T1000 (cell line): Measurements from ENCODE around the gene PHOX2A.
"Not testable (repeated sequence)": the region's sequence is repeated elsewhere in the genome, so short reads cannot be mapped to it uniquely, and the experiment has no call there.

ENCODE experiments used
- DNase-seq: peaks from one replicate; lab custom pipeline; 2025; ENCODE audit warnings: mixed read lengths; lab: John Stamatoyannopoulos, UW

The PHOX2A gene

DNA sequence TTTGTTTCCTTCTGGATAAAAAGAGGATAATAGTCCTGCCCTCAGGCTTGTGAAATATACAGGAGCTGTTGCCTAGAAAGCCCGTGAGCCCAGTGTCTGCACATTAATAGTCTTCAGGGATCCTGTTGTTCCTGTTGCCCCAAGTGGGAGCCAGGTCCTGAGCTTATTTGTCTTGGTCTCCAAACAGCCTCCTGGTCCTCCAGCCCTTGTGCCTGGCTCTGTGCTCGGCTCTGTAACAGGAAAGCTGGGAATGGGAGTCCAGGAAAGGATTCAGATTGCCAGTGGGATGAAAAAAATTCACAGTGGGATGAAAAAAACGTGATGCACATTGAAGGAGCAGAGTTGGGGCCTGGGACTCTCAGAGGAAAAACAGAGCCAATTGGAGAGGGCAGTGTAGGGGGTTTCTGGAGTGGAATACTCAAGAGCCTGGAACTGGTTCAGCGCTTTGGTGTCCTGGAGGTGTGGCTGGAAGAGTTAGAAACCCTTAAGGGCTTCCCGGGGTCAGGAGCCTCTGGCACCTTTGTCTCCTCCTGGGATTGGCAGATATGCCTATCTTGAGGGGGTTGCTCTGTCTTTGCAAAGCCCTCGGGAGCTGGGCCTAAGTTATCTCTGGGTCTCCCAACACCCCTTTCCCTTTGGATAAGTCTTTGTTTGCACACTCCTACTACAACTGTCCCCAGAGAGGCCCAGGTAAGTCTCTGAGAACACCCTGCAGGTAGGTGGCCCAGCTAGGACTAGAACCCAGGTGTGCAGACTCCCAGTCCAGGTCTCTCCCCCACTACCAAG lies 21.7 kb downstream of the PHOX2A start:
- no peak for DNase-seq

DNA sequence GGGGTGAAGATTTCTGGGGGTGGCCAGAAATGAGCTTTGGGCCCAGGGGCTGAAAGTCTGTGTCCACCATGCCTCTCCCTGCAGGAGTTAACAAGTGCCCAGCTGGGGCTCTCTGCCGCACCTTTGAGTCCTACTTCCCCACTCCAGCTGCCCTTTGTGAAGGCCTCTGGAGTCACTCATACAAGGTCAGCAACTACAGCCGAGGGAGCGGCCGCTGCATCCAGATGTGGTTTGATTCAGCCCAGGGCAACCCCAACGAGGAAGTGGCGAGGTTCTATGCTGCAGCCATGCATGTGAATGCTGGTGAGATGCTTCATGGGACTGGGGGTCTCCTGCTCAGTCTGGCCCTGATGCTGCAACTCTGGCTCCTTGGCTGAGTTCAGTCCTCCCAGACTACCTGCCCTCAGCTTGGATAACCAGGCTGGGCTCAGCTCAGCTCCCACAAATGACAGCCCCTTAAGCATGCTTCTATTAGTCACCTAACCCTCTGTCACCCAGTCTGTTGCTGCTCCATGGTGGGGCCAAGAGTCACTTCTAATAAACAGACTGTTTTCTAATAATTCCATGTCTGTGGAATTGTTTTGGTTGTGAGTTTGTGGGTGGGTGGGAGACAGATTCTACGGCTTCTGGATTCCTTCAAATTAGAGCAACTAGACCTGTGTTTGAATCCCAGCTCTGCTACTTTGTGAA lies 22.4 kb downstream of the PHOX2A start:
- no peak for DNase-seq

DNA sequence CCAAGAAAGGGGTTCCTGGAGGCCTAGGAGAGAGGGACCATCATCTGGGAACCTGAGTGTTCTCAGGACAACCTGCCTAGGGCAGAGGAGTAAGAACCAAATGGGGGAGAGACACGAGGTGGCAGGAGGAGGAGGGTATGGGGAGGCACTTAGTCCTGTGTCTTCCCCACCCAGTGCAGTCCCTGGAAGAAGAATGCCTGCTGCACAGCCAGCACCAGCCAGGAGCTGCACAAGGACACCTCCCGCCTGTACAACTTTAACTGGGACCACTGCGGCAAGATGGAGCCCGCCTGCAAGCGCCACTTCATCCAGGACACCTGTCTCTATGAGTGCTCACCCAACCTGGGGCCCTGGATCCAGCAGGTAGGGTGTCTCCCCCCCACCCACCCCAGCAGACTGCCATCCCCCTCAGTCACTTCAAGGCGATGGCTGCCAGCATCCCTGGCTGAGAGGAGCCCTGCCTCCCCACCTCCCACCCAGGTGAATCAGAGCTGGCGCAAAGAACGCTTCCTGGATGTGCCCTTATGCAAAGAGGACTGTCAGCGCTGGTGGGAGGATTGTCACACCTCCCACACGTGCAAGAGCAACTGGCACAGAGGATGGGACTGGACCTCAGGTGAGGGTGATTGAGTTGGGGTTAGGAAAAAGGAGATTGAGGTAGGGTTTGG lies 23.1 kb downstream of the PHOX2A start:
- no peak for DNase-seq

DNA sequence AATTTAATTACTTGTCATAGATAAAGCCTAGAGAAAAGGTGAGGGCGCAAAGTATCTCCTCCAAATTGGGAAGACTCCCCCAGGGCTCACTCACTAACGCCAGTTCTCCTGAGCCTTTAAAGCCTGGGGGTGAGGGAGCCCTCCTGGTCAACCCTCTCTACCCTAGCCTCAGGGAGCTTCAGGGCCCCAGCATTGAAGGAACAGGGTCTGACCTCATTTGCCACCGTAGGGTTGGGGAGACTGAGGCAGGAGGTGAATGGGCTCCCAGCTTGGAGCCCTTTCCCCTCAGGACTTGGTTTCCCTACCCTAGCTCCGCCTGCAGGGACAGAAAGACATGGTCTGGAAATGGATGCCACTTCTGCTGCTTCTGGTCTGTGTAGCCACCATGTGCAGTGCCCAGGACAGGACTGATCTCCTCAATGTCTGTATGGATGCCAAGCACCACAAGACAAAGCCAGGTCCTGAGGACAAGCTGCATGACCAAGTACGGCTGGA lies 25.7 kb downstream of the PHOX2A start:
- no peak for DNase-seq

DNA sequence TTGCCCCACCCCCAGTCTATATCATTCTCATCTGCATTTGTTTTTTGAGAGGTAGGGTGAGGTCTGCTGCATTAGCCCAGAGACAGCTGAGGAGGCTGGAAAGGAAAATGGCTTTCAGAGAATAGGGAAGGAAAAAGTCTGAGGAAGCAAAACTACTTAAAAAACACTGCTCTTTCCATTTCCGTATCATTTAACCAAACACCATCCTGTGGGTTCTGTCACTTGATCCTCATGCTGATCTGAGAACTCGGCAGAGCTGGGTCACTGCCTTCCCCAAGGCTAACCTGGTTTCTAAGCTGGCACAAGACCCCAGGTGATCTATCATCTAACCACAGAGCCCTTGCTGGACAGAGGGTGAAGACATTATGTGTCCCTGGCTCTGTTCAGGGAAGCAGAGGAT lies 26.1 kb downstream of the PHOX2A start:
- no peak for DNase-seq

DNA sequence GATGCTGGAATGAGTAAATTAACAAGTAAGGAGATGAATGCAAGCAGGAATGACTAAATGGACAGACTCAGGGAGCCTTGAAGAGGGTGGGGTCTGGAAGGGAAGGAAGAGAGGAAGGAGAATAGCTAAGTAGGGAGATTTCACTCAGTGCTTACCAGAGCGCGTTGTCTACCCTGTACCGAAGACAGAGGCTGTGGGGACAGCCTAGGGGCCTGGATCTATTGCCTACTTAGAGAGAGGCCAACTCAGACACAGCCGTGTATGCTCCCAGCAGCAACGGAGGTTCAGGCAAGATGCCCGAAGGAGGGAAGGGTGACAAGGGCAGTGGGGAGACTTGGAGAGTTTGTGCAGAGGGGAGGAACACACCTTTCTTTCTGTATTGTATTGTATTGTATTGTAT lies 27.3 kb downstream of the PHOX2A start, which contains the start of gene FOLR2:
Gene FOLR2 (plus strand): TSS at position 157 of the 400 bp plus-strand sequence. CDS start 1,791 bp downstream, outside the sequence.
- DNase-seq, result no peak

DNA sequence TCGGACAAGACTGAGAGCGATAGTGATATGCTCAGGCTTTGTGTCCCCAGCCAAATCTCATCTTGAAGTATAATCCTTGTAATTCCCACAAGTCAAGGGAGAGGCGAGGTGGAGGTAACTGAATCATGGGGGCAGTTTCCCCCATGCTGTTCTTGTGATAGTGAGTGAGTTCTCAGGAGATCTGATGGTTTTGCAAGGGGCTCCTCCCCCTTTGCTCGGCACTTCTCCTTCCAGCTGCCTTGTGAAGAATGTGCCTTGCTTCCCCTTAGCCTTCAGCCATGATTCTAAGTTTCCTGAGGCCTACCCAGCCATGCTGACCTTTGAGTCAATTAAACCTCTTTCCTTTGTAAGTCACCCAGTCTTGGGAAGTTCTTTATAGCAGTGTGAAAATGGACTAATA lies 34.9 kb downstream of the PHOX2A start:
- no peak for DNase-seq

DNA sequence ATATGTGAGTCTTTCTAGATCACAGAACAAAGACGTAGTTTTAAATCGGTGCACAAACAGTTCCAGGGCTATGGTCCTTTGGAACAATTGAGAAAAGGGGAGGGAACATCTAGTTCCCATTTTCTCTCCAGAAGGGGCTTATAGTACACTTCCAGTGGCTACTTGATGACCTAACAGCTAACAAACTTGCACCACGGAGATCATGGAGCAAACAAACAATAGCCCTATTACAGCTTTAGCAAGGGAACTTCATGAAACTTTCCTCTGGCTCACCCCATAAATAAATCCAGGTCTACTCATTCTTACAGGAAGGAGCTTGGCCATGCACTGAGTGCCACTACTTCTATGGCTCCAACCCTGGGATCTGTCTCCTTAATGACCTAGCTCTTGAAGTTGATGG lies 35.7 kb downstream of the PHOX2A start:
- no peak for DNase-seq

DNA sequence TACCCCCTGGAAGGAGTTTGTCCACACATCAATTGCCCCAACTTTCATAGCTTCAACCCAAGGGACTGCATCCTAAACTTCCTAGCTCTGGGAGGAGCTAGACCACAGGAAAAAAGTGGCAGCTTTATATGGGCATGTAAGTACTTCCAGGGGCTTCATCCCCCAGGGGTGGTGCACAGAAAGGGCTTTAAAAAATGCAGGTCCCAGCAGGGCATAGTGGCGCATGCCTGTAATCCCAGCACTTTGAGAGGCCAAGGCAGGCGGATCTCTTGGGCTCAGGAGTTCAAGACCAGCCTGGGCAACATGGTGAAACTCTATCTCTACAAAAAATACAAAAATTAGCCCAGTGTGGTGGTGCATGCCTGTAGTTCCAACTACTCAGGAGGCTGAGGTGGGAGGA lies 37.2 kb downstream of the PHOX2A start:
- DNase-seq, result not testable (repeated sequence)

DNA sequence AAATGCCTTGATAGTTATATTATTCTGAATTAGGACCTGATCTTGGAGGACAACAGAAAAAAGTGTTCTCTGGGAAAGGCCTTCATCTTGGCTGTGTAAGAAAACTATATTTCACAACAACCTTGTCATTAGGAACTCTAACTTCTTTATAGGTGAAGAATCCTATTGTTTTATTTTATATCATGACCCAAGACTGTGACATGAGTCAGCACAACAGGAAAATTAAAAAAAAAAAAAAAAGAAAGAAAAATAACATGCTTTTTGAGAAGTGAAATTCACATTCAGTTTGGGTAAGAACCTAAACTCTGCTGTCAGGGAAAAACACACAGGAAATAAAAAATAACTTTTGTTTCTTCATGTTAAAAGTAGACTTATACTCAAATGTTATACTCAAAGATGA lies 39.1 kb downstream of the PHOX2A start:
- no peak for DNase-seq

DNA sequence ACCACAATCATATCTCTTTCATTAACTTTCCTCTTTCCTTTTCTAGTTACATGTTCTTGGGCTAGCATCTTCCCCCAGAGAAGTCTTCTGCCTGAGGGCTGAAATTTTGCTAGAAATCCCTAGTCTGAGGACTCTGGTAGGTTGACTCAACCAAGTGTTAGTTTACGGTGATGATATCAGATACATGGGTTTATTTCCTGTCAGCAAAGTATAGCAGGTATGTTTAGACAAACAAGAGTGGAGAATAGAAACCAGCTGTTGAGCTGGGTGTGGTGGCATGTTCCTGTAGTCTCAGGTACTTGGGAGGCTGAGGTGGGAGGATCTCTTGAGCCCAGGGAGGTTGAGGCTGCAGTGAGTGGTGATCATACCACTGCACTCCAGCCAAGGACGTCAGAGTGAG lies 40.8 kb downstream of the PHOX2A start:
- DNase-seq, result no peak

DNA sequence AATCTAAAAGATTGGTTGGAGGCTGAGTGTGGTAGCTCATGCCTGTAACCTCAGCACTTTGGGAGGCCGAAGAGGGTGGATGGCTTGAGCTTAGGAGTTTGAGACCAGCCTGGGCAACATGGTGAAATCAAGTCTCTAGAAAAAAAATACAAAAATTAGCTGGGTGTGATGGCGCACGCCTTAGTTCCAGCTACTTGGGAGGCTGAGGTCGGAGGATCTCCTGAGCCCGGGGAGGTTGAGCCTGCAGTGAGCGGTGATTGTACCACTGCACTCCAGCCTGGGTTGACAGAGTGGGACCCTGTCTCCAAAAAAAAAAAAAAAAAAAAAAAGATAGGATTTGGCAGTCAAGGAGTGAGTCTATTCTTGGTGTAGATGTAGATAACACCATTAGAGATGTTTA lies 41.4 kb downstream of the PHOX2A start:
- no peak for DNase-seq

DNA sequence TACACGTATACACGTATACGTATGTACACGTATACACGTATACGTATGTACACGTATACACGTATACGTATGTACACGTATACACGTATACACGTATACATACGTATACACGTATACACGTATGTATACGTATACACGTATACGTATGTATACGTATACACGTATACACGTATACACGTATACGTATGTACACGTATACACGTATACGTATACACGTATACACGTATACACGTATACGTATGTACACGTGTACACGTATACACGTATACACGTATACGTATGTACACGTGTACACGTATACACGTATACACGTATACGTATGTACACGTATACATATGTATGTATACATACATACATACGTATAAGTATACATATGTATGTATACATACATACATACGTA lies 42.5 kb downstream of the PHOX2A start:
- DNase-seq, result not testable (repeated sequence)

DNA sequence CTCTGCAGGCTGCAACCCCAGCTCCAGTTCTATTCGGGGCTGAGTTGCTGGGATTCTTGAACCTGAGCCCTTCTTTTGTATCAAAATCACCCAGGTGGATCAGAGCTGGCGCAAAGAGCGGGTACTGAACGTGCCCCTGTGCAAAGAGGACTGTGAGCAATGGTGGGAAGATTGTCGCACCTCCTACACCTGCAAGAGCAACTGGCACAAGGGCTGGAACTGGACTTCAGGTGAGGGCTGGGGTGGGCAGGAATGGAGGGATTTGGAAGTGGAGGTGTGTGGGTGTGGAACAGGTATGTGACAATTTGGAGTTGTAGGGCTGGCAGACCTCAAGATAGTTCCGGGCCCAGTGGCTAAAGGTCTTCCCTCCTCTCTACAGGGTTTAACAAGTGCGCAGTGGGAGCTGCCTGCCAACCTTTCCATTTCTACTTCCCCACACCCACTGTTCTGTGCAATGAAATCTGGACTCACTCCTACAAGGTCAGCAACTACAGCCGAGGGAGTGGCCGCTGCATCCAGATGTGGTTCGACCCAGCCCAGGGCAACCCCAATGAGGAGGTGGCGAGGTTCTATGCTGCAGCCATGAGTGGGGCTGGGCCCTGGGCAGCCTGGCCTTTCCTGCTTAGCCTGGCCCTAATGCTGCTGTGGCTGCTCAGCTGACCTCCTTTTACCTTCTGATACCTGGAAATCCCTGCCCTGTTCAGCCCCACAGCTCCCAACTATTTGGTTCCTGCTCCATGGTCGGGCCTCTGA lies 48.3 kb downstream of the PHOX2A start:
- DNase-seq, result no peak

DNA sequence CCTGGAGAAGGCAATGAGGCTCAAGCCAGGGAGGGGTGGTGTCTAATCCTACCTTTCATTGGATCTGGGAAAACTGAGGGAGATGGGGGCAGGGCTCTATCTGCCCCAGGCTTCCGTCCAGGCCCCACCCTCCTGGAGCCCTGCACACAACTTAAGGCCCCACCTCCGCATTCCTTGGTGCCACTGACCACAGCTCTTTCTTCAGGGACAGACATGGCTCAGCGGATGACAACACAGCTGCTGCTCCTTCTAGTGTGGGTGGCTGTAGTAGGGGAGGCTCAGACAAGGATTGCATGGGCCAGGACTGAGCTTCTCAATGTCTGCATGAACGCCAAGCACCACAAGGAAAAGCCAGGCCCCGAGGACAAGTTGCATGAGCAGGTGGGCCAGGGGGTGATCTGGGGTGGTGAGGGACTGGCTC lies 52.0 kb downstream of the PHOX2A start, which contains the start of gene FOLR1:
Gene FOLR1 (plus strand): TSS at position 180 of the 421 bp plus-strand sequence. CDS start 34 bp downstream, at position 214.
- DNase-seq, result no peak

DNA sequence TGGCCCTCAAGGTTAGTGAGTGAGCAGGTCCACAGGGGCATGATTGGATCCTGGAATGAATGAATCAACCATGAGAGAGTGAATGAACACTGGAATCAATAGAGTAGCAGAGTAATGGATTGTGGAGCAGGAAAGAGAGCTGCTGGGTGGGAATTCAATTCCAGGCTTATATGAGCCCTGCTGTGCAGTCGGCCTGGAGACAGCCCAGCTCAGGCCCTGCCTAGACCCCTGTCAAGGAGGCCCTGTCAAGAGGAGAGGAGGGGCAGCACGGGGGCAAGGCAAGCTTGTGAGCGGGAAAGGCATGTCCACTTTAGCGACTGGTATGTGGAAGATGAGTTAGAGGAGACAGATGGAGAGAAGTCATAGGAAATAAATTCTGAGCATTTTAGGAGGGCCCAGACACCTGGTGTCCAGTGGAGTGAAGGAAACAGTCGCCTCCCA lies 53.3 kb downstream of the PHOX2A start:
- DNase-seq, result no peak

DNA sequence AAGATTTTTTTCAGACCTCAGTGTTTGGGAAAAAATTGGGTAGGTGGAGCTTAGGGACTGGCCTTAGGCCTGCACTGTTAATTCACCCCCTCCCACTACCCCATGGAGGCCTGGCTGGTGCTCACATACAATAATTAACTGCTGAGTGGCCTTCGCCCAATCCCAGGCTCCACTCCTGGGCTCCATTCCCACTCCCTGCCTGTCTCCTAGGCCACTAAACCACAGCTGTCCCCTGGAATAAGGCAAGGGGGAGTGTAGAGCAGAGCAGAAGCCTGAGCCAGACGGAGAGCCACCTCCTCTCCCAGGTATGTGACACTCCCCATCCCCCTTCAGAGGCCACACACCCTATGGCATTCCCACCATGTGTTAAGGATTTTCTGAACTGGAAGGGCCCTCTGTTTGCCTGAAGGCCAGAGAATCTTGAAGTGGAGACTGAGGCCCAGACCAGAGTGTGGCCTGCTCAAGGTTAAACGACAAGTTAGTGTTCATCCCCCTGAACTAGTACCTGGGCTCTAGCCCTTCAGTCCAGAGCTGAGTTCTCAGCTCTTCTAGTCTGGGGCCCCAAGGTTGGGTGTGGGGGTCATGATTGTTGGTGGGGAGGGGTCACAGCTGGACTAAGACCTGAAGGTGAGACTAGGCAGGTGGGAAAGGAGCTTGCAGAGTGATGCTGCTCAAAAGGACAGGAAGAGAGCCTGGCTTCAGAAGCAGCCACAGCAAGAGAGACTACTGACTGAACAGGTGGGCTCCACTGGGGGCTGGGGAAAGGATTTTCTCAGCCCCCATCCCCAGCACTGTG lies 54.3 kb downstream of the PHOX2A start:
- no peak for DNase-seq
